Esophagus muscularis mucosa (tissue), 4 donors: Measurements from ENCODE around the gene NUBP2. TPM values are rescaled to one million over a fixed set of nuclear protein-coding genes. Genes with fewer than 3 reads are reported as not detected.

Experiments used
- DNase-seq: peaks from one replicate; pipeline ENCODE4 v3.0.0-alpha.2; 2017; ENCODE audit errors: extremely low spot score
- H3K27ac ChIP-seq, 4 donors: fragments of 200-600 bp; sonication (generic); replicated peaks in 1 of 4; 1 replicate in 3 of 4; 2 replicates in 1 of 4; pipeline ENCODE4 v1.5.1; 2016 to 2019; ENCODE audit warnings: mild to moderate bottlenecking in 1 of 4
- H3K27me3 ChIP-seq, 4 donors: fragments of 200-600 bp; sonication (generic); one replicate each; pipeline versions ENCODE4 v1.5.1 to v1.6.0; 2016 to 2019
- H3K36me3 ChIP-seq, 4 donors: fragments of 200-600 bp; sonication (generic); one replicate each; pipeline ENCODE4 v1.5.1; 2016 to 2019
- H3K4me1 ChIP-seq, 4 donors: fragments of 200-600 bp; sonication (generic); one replicate each; pipeline ENCODE4 v1.5.1; 2016 to 2019
- H3K4me3 ChIP-seq, 4 donors: fragments of 200-600 bp; sonication (generic); 1 replicate in 2 of 4; 2 replicates in 2 of 4; pipeline ENCODE4 v1.5.1; 2016 to 2019; ENCODE audit warnings: mild to moderate bottlenecking in 4 of 4, moderate library complexity in 1 of 4
- H3K9me3 ChIP-seq, 4 donors: fragments of 200-600 bp; sonication (generic); 1 replicate in 3 of 4; 2 replicates in 1 of 4; pipeline ENCODE4 v1.5.1; 2016 to 2019
- EP300 ChIP-seq: sonication (generic); formaldehyde crosslinking; IDR thresholded peaks from one replicate; pipeline ENCODE4 v1.6.1; 2017; ENCODE audit warnings: antibody characterized with exemption
- POLR2A ChIP-seq: fragments of 450-650 bp; IDR thresholded peaks from one replicate; pipeline ENCODE4 v1.6.1; 2017; ENCODE audit warnings: antibody characterized with exemption, moderate library complexity, mild to moderate bottlenecking, low read depth
- POLR2AphosphoS5 ChIP-seq, 2 donors: sonication (generic); formaldehyde crosslinking; IDR thresholded peaks; one replicate each; pipeline ENCODE4 v1.6.1; 2017; ENCODE audit warnings: antibody characterized with exemption in 2 of 2
- WGBS: methylation state at CpG from one replicate; pipeline ENCODE4 v1.1.5; 2018; 5-methylcytosine and 5-hydroxymethylcytosine counted together
- intact Hi-C: fragments of 100-400 bp; cut with DNase I; formaldehyde crosslinking; loops from one replicate; pipeline ENCODE4 v1.15.1; 2023
- total RNA-seq, 4 donors: library from RNA; depleted of rRNA; stranded (reverse); fragments of >200 nt; gene quantifications; one replicate each; pipeline versions ENCODE4 v1.1.0 to v1.2.1, GENCODE V29; 2016
- TF ChIP-seq, protein P1 (sequence below), 3 experiments: fragments of 200-600 bp in 2 of 3; fragments of 450-650 bp in 1 of 3; sonication (generic) in 2 of 3; IDR thresholded peaks; one replicate each; pipeline ENCODE4 v1.5.1; 2017 to 2019; ENCODE audit warnings: antibody characterized with exemption in 3 of 3, mild to moderate bottlenecking in 2 of 3, moderate library complexity in 1 of 3

Gene NUBP2
- total RNA-seq, 4 donors from 2014 or later: 82.7 to 93.8 (median 87.6) TPM

DNA sequence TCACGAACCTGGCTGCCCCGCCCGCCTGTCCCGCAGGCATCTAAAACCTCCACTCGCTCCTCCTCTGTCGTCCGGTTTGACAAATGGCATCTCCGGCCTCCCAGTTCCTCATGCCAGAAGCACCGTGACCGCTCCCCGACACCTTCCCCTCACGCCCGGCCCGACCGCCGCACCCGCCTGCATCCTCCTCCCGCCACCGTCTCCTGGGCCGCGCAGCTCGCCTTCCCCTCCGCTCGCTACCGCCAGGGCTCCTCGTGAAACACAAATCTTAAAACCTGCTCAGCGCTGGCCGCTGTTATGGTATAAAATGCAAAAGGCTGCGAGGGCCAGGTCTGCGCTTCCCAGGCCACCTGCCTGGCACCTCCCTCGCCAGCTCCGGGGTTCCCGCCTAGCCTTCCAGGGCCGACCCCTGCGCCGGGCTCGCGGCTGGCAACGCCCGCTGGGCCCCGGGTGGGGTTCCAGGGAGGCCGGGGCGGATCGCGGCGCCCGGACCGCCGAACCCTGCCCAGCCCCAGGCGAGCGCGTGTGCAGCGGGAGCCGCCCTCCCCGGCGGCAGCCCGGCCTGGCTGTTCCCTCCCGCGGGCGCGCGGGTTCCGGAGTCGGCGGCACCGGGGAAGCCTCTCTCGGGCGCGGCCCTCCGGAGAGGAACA, 877 bp upstream of the NUBP2 start:
- H3K27me3 ChIP-seq: no peaks in the 10 kb centered on the region
- WGBS: 2% methylated on average over 20 of the region's 70 CpGs
- TF ChIP-seq, protein P1, sequence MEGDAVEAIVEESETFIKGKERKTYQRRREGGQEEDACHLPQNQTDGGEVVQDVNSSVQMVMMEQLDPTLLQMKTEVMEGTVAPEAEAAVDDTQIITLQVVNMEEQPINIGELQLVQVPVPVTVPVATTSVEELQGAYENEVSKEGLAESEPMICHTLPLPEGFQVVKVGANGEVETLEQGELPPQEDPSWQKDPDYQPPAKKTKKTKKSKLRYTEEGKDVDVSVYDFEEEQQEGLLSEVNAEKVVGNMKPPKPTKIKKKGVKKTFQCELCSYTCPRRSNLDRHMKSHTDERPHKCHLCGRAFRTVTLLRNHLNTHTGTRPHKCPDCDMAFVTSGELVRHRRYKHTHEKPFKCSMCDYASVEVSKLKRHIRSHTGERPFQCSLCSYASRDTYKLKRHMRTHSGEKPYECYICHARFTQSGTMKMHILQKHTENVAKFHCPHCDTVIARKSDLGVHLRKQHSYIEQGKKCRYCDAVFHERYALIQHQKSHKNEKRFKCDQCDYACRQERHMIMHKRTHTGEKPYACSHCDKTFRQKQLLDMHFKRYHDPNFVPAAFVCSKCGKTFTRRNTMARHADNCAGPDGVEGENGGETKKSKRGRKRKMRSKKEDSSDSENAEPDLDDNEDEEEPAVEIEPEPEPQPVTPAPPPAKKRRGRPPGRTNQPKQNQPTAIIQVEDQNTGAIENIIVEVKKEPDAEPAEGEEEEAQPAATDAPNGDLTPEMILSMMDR (IDR thresholded peaks at IDR 0.05): peak in 1 of 3 experiments; percentile 25
- TF ChIP-seq POLR2AphosphoS5 (IDR thresholded peaks at IDR 0.05): no peak
- H3K4me3 ChIP-seq: peak overlapping the region; percentile 92 to 99 (median 96)
- intact Hi-C loops: loop anchor here (1.0 kb wide), 1 partner anchor 9 kb away; the partner anchor contains the start of gene MRPS34
- peak overlapping the region; percentile 87 to 99 (median 90) for H3K27ac ChIP-seq
- H3K4me1 ChIP-seq: peaks cover 30 to 72% (median 55%) of the 10 kb centered on the region in 4 donors
- peaks cover 15 to 63% (median 61%) of the 10 kb centered on the region in 4 donors for H3K36me3 ChIP-seq
- H3K9me3 ChIP-seq: no peaks in the 10 kb centered on the region
- DNase-seq: no peak

DNA sequence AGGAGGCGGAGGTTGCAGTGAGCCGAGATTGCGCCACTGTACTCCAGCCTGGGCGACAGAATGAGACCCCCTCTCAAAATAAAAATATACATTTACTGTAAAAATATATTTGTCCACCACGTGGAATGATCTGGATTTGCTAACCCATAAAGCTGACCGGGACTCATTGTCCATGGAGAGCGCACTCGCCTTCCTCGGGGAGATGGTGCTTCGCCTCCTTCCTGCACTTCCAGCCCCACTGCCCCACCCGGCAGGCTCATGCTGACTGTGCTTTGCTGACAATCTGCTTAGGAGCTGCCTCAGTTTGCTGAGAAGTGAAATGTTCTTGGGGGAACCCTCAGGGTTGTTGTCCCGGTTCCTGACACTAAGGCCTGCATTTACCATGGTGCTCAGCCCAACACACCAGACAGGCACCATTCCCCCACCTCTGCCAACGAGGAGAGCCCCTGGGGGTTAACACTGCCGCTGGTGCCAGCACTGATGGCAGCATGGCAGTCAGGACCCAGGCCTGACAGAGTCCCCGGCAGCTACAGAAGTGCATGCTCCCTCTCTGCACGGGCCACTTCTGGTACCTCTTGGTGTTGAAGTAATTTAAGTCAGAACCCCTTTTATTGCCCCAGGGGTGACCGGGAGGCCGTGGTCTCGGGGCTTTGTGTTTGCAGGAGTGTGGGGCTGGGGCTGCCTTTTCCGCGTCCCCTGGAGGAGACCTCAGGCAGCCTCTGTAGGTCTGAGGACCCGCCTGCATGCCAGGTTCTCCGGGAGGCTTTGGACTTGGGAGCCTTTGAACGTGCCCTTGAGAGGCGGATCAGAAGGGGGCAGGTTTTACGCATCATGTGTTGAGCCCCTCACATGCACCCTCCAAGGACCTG, 2.5 kb downstream of the NUBP2 start:
- H3K4me3 ChIP-seq: no peak overlapping the region
- no peaks in the 10 kb centered on the region for H3K27me3 ChIP-seq
- TF ChIP-seq POLR2AphosphoS5 (IDR thresholded peaks at IDR 0.05): no peak
- TF ChIP-seq POLR2A: no peak
- TF ChIP-seq, protein P1 (IDR thresholded peaks at IDR 0.05): no peak
- no peak for TF ChIP-seq EP300
- H3K9me3 ChIP-seq: no peaks in the 10 kb centered on the region
- H3K36me3 ChIP-seq: peaks cover 15 to 64% (median 62%) of the 10 kb centered on the region in 4 donors
- 89% methylated on average over 14 of the region's 26 CpGs for WGBS
- no peak for DNase-seq
- intact Hi-C loops: loop anchor here (5.0 kb wide), 1 partner anchor 37 kb away; no protein-coding TSS in a partner anchor
- no peak overlapping the region for H3K27ac ChIP-seq
- peaks cover 26 to 62% (median 43%) of the 10 kb centered on the region in 4 donors for H3K4me1 ChIP-seq

DNA sequence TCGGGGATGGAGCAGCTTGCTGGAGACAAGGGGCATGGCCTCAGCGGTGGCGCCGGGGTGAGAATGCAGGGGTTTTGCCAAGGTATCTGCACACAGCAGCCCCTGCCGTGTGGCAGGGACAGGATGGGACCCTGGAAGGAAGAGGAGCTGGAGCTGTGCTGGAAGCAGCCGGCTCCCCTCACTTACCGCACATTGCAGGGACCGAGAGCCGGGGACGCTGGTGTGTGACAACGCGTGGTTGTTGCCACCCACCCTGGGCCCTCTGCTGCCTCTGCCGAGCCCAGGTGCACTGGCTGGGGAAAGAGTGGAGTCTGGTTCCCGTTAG, 3.0 kb downstream of the NUBP2 start:
- 84% methylated on average over 13 of the region's 14 CpGs for WGBS
- TF ChIP-seq POLR2AphosphoS5 (IDR thresholded peaks at IDR 0.05): no peak
- TF ChIP-seq, protein P1 (IDR thresholded peaks at IDR 0.05): no peak
- TF ChIP-seq POLR2A: no peak
- TF ChIP-seq EP300: no peak
- H3K36me3 ChIP-seq: peaks cover 15 to 63% (median 62%) of the 10 kb centered on the region in 4 donors

DNA sequence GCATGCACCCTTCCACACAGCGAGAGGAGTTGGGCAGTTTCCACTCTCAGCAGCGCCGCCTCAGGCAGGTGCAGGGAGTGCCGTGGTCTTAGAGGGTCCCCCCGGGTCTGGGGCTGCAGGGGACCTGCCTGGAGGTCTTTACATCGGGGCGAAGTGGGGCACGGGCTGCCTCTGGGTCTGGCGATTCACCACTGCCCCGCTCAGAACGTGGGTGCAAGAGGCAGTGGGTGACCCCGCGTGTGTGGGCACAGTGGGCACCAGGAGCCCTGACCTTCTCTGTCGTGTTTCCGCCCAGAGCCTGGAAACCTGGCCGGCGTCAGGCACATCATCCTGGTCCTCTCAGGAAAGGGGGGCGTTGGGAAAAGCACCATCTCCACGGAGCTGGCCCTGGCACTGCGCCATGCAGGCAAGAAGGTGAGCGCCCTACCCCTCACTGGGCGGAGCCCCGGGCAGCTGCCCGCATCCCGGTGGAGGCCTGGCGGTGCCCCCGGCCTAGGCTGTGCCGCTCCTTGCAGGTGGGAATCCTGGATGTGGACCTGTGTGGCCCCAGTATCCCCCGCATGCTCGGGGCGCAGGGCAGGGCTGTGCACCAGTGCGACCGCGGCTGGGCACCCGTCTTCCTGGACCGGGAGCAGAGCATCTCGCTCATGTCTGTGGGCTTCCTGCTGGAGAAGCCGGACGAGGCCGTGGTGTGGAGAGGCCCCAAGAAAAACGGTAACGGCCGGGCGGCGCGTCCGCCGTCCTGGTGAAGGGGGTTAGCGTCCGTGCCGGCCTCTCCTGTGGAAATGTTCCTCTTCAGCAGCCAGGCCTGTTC, 3.7 kb downstream of the NUBP2 start:
- no peaks in the 10 kb centered on the region for H3K9me3 ChIP-seq
- no peak overlapping the region for H3K4me3 ChIP-seq
- WGBS: 87% methylated on average over 29 of the region's 51 CpGs
- intact Hi-C loops: loop anchor here (5.0 kb wide), 1 partner anchor 36 kb away; no protein-coding TSS in a partner anchor
- H3K27me3 ChIP-seq: no peaks in the 10 kb centered on the region
- no peak for DNase-seq
- TF ChIP-seq, protein P1 (IDR thresholded peaks at IDR 0.05): no peak
- no peak for TF ChIP-seq EP300
- TF ChIP-seq POLR2A: no peak
- no peak for TF ChIP-seq POLR2AphosphoS5 (IDR thresholded peaks at IDR 0.05)
- peaks cover 15 to 49% (median 31%) of the 10 kb centered on the region in 4 donors for H3K4me1 ChIP-seq
- no peak overlapping the region for H3K27ac ChIP-seq
- peaks cover 15 to 66% (median 63%) of the 10 kb centered on the region in 4 donors for H3K36me3 ChIP-seq

More for the DNA sequence above, 3.0 kb downstream of the NUBP2 start:
- peaks cover 21 to 56% (median 37%) of the 10 kb centered on the region in 4 donors for H3K4me1 ChIP-seq
- H3K27ac ChIP-seq: no peak overlapping the region
- H3K4me3 ChIP-seq: no peak overlapping the region
- H3K9me3 ChIP-seq: no peaks in the 10 kb centered on the region
- H3K27me3 ChIP-seq: no peaks in the 10 kb centered on the region
- intact Hi-C loops: loop anchor here (5.0 kb wide), 1 partner anchor 36 kb away; no protein-coding TSS in a partner anchor
- DNase-seq: no peak
